SK-N-SH (cell line): ENCODE measurements around the gene PTPRK.

Source experiments
- CTCF ChIP-seq: fragments of 200-600 bp; sonication (generic); IDR thresholded peaks from 2 replicates; pipeline ENCODE4 v1.6.1; 2017; ENCODE audit warnings: antibody characterized with exemption, mild to moderate bottlenecking, moderate library complexity
- TAF1 ChIP-seq: IDR thresholded peaks from 2 replicates; pipeline ENCODE4 v1.6.1; 2012; ENCODE audit warnings: low read depth, mild to moderate bottlenecking, low read length, moderate library complexity, borderline replicate concordance
- TF ChIP-seq, protein P1 (sequence below): fragments of 150-350 bp; IDR thresholded peaks from 2 replicates; pipeline ENCODE4 v1.6.1; 2016; ENCODE audit warnings: mild to moderate bottlenecking, low read depth, low read length

GRCh38 chr6:128192972-128193371, 327.4 kb downstream of the PTPRK start:
- TF ChIP-seq TAF1: no peak
- no peak for TF ChIP-seq CTCF
- TF ChIP-seq, protein P1, sequence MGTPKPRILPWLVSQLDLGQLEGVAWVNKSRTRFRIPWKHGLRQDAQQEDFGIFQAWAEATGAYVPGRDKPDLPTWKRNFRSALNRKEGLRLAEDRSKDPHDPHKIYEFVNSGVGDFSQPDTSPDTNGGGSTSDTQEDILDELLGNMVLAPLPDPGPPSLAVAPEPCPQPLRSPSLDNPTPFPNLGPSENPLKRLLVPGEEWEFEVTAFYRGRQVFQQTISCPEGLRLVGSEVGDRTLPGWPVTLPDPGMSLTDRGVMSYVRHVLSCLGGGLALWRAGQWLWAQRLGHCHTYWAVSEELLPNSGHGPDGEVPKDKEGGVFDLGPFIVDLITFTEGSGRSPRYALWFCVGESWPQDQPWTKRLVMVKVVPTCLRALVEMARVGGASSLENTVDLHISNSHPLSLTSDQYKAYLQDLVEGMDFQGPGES: no peak
